GM21786 (cell line): ENCODE data around the gene CADPS.

Source experiments
- ATAC-seq: cut with Tn5 transposase; IDR thresholded peaks from one replicate; pipeline ENCODE4 v1.9.1; 2021; ENCODE audit not compliant: unreplicated experiment

Gene CADPS

GRCh38 chr3:62364191-62364590 lies 511.0 kb downstream of the CADPS start:
- no peak for ATAC-seq

- no peak for ATAC-seq
These were observed 511.9 kb downstream of the CADPS start for GRCh38 chr3:62363275-62363674.

GRCh38 chr3:62361824-62362223 lies 513.4 kb downstream of the CADPS start:
- peak; percentile 14 for ATAC-seq

- peak; percentile 83 for ATAC-seq
These were observed 514.0 kb downstream of the CADPS start for GRCh38 chr3:62361261-62361660.

GRCh38 chr3:62359531-62359930 lies 515.7 kb downstream of the CADPS start:
- ATAC-seq = no peak

- ATAC-seq = no peak
These were observed 518.9 kb downstream of the CADPS start for GRCh38 chr3:62356356-62356755.

- no peak for ATAC-seq
These were observed 519.5 kb downstream of the CADPS start for GRCh38 chr3:62355703-62356102.
